Pericardium fibroblast (primary cell): ENCODE results near the gene ZBTB11. TPM values are rescaled to one million over a fixed set of nuclear protein-coding genes. Genes with fewer than 3 reads are reported as not detected.

ENCODE experiments used
- total RNA-seq: library from RNA; depleted of rRNA; stranded (reverse); fragments of >200 nt; gene quantifications from 2 replicates; pipeline ENCODE4 v1.2.3, GENCODE V29; 2015

ZBTB11 gene
- total RNA-seq, result 8.7 and 9.7 TPM in 2 replicates

GRCh38 chr3:101676765-101677435 lies at the start of gene ZBTB11:
Gene ZBTB11 (minus strand): TSS chr3:101677132. CDS start chr3:101676914, 218 bp downstream.

GRCh38 chr3:101724329-101725193 lies 47.6 kb upstream of the ZBTB11 start, which contains the start of gene CEP97:
Gene CEP97 (plus strand): TSS chr3:101724614. CDS start chr3:101724677, 63 bp downstream.

Other genes starting within 250 kb of the ZBTB11 start
- gene SENP7, start 163.9 kb downstream of the ZBTB11 start, total RNA-seq, result 2.4 and 4.8 TPM in 2 replicates
- gene TRMT10C, start 115.3 kb downstream of the ZBTB11 start, total RNA-seq, result 18.8 and 22.6 TPM in 2 replicates
- gene PCNP, start 103.0 kb downstream of the ZBTB11 start, total RNA-seq, result 36.4 and 48.8 TPM in 2 replicates
- gene RPL24, start 9.6 kb upstream of the ZBTB11 start, total RNA-seq, result 1,646 and 2,131 TPM in 2 replicates
- gene CEP97, start 47.5 kb upstream of the ZBTB11 start, total RNA-seq, result 3.4 and 4.3 TPM in 2 replicates
- 12.8 and 14.0 TPM in 2 replicates for gene NXPE3, start 102.1 kb upstream of the ZBTB11 start, total RNA-seq
- gene NFKBIZ, start 172.4 kb upstream of the ZBTB11 start, total RNA-seq, result 18.4 and 52.0 TPM in 2 replicates